Measurements from ENCODE around the gene PLIN1. TPM values are rescaled to one million over a fixed set of nuclear protein-coding genes. Genes with fewer than 3 reads are reported as not detected.

The PLIN1 gene
- total and polyA plus RNA-seq, 2 donors (not counting 1 experiment from before 2014, with no cell fraction given), result 0.97 to 1.2 TPM

DNA sequence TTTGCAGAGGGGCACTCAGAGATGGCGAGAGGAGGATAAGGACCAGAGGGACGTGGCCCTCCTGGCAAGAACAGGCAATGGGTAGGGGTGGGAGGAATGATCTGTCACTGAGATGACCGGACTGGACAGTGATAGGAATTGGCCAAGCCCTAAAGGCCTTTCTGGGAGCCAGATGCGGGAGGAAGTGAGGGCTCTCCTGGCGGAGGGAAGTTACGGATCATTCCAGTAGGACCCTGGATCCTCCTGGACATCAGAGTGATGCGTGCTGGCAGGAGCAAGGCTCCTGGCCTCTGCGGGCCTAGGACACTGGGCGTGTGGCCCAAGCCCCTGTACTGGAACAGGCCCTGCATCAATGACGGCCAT is 47.3 kb downstream of the PLIN1 start:
- no peak for ATAC-seq (ENCODE audit: low read depth)
- no peak for TF ChIP-seq EZH2 (IDR thresholded peaks at IDR 0.05; ENCODE audit: borderline replicate concordance, insufficient read depth, low read depth, low read length, poor library complexity, severe bottlenecking)
- TF ChIP-seq, protein P1, sequence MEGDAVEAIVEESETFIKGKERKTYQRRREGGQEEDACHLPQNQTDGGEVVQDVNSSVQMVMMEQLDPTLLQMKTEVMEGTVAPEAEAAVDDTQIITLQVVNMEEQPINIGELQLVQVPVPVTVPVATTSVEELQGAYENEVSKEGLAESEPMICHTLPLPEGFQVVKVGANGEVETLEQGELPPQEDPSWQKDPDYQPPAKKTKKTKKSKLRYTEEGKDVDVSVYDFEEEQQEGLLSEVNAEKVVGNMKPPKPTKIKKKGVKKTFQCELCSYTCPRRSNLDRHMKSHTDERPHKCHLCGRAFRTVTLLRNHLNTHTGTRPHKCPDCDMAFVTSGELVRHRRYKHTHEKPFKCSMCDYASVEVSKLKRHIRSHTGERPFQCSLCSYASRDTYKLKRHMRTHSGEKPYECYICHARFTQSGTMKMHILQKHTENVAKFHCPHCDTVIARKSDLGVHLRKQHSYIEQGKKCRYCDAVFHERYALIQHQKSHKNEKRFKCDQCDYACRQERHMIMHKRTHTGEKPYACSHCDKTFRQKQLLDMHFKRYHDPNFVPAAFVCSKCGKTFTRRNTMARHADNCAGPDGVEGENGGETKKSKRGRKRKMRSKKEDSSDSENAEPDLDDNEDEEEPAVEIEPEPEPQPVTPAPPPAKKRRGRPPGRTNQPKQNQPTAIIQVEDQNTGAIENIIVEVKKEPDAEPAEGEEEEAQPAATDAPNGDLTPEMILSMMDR (IDR thresholded peaks at IDR 0.05), result no peak
- Histone ChIP-seq H3K36me3 (replicated peaks in 1 of 2; ENCODE audit: control extremely low read depth in 1 of 2, control insufficient read depth in 1 of 2, extremely low read depth in 1 of 2, insufficient read depth in 2 of 2, low read length in 1 of 2) (no peaks in the 10 kb centered on the region), H4K20me1 (ENCODE audit: control insufficient read depth, insufficient read depth, low read length, poor library complexity, severe bottlenecking) (no peaks in the 10 kb centered on the region), H3K4me3 (ENCODE audit: control extremely low read depth in 1 of 5, extremely low read depth in 1 of 5, insufficient read depth in 1 of 5, low read depth in 2 of 5, low read length in 4 of 5) (no peak overlapping the region), H3K4me2 (replicated peaks; ENCODE audit: low read depth, low read length, poor library complexity, severe bottlenecking) (no peak overlapping the region), H3K4me1 (ENCODE audit: control insufficient read depth in 2 of 2, insufficient read depth in 2 of 2, low read length in 2 of 2) (no peaks in the 10 kb centered on the region), H3K9ac (ENCODE audit: low read length) (no peak overlapping the region), H2AFZ (ENCODE audit: insufficient read depth, low read depth, low read length, poor library complexity, severe bottlenecking) (no peak overlapping the region), H3K27ac (ENCODE audit: low read length in 2 of 2) (no peak overlapping the region), H3K79me2 (ENCODE audit: control insufficient read depth, insufficient read depth, low read length) (no peaks in the 10 kb centered on the region), H3K27me3 (replicated peaks in 1 of 4; ENCODE audit: control extremely low read depth in 1 of 4, control insufficient read depth in 3 of 4, insufficient read depth in 4 of 4, low read length in 3 of 4) (no peaks in the 10 kb centered on the region), H3K9me3 (ENCODE audit: control extremely low read depth in 1 of 3, control insufficient read depth in 2 of 3, insufficient read depth in 1 of 3, low read length in 2 of 3) (peaks cover 0 to 12% (median 0%) of the 10 kb centered on the region in 3 donors)
- no peak for DNase-seq
- H3K4me3 Mint-ChIP-seq, result no peak overlapping the region
- 89% methylated on average over 9 of the region's 10 CpGs for WGBS (ENCODE audit: insufficient coverage)
- no peaks in the 10 kb centered on the region for H3K27me3 Mint-ChIP-seq
- no peak overlapping the region for H3K27ac Mint-ChIP-seq
- ChIA-PET CTCF (no interaction called here), POLR2A (no interaction called here)
- no peaks in the 10 kb centered on the region for H3K9me3 Mint-ChIP-seq (ENCODE audit: insufficient read depth)
- no peaks in the 10 kb centered on the region for H3K4me1 Mint-ChIP-seq
- intact Hi-C loops (cut with micrococcal nuclease), result no loop called here

DNA sequence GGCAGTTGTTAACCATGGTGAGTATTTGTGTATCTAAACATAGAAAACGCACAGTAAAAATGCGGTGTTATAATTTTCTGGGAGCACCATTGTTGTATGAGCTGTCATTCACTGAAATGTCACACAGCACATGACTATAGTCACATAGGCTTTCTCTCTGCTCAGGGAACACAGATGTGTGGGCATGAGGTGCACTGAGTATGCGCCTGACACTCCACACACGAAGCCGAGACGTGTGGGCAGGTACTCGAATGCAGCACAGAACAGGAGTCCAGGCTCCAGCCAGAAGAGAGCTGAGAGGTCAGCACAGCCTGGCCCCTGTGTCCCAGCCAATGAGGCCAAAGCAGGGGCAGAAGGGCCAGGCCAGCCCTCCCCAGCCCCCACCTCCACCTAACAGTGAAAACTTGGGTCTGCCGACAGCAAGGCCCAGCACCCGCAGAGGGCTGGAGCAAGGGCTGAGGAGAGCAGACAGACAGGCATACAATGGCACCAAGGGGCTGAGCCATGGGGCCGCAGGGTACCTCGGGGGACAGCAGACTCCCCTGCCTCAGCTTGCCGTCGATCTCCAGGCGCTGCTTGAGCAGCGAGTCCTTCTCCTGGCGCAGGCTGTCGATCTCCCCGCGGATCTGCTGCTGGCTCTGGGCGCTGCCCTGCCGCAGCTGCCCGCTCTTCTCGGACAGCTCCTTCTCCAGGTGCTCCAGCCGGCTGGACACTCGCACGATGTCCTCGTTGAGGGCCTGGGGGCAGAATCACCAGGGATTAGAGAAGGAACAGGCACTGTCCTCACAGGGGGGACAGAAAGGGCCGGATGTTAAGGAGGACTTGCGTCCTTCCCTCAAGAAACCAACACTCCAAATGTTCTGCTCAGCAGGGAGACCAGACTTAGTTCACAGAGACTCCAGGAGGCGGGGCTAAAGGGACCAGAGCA is 47.9 kb downstream of the PLIN1 start:
- no peak overlapping the region for H2AFZ ChIP-seq (ENCODE audit: insufficient read depth, low read depth, low read length, poor library complexity, severe bottlenecking)
- TF ChIP-seq, protein P1 (IDR thresholded peaks at IDR 0.05), result no peak
- no peak for TF ChIP-seq EZH2 (IDR thresholded peaks at IDR 0.05; ENCODE audit: borderline replicate concordance, insufficient read depth, low read depth, low read length, poor library complexity, severe bottlenecking)

More for the DNA sequence above, 47.9 kb downstream of the PLIN1 start:
- no peaks in the 10 kb centered on the region for H3K4me1 ChIP-seq (ENCODE audit: control insufficient read depth in 2 of 2, insufficient read depth in 2 of 2, low read length in 2 of 2)
- CTCF ChIA-PET, result no interaction called here
- no peak overlapping the region for H3K4me3 ChIP-seq (ENCODE audit: control extremely low read depth in 1 of 5, extremely low read depth in 1 of 5, insufficient read depth in 1 of 5, low read depth in 2 of 5, low read length in 4 of 5)
- H3K27me3 ChIP-seq (replicated peaks in 1 of 4; ENCODE audit: control extremely low read depth in 1 of 4, control insufficient read depth in 3 of 4, insufficient read depth in 4 of 4, low read length in 3 of 4), result no peaks in the 10 kb centered on the region
- 94% methylated on average over 27 of the region's 30 CpGs for WGBS (ENCODE audit: insufficient coverage)
- DNase-seq (no peak), ATAC-seq (ENCODE audit: low read depth) (no peak)
- no peaks in the 10 kb centered on the region for H3K36me3 ChIP-seq (replicated peaks in 1 of 2; ENCODE audit: control extremely low read depth in 1 of 2, control insufficient read depth in 1 of 2, extremely low read depth in 1 of 2, insufficient read depth in 2 of 2, low read length in 1 of 2)
- H3K27ac Mint-ChIP-seq, result no peak overlapping the region
- H3K27me3 Mint-ChIP-seq, result no peaks in the 10 kb centered on the region
- no peaks in the 10 kb centered on the region for H3K79me2 ChIP-seq (ENCODE audit: control insufficient read depth, insufficient read depth, low read length)
- no peaks in the 10 kb centered on the region for H3K9me3 Mint-ChIP-seq (ENCODE audit: insufficient read depth)
- H3K4me2 ChIP-seq (replicated peaks; ENCODE audit: low read depth, low read length, poor library complexity, severe bottlenecking), result no peak overlapping the region
- H3K9me3 ChIP-seq (ENCODE audit: control extremely low read depth in 1 of 3, control insufficient read depth in 2 of 3, insufficient read depth in 1 of 3, low read length in 2 of 3), result peaks cover 0 to 12% (median 0%) of the 10 kb centered on the region in 3 donors
- no peaks in the 10 kb centered on the region for H4K20me1 ChIP-seq (ENCODE audit: control insufficient read depth, insufficient read depth, low read length, poor library complexity, severe bottlenecking)
- intact Hi-C loops (cut with micrococcal nuclease), result no loop called here
- H3K4me3 Mint-ChIP-seq, result no peak overlapping the region
- H3K9ac ChIP-seq (ENCODE audit: low read length), result no peak overlapping the region
- H3K27ac ChIP-seq (ENCODE audit: low read length in 2 of 2), result no peak overlapping the region
- POLR2A ChIA-PET, result no interaction called here
- H3K4me1 Mint-ChIP-seq, result no peaks in the 10 kb centered on the region
